Measurements from ENCODE around the gene STRN4. TPM values are rescaled to one million over a fixed set of nuclear protein-coding genes. Genes with fewer than 3 reads are reported as not detected.
A peak's percentile ranks its signal among the peaks of the same experiment; 100 is the strongest.

The STRN4 gene
- total RNA-seq, 2 donors from 2014 or later, result 142 to 155 TPM

- no peaks in the 10 kb centered on the region for H3K9me3 Mint-ChIP-seq
- no peak overlapping the region for H3K27ac ChIP-seq (ENCODE audit: low read depth, low read length)
- no peak overlapping the region for H3K4me3 ChIP-seq (ENCODE audit: low read length)
- H3K27ac Mint-ChIP-seq, result no peak overlapping the region
- no peaks in the 10 kb centered on the region for H3K27me3 Mint-ChIP-seq (ENCODE audit: insufficient read depth)
- TF ChIP-seq CTCF (conservative IDR thresholded peaks at IDR 0.05), result no peak
- H3K4me1 Mint-ChIP-seq, result no peaks in the 10 kb centered on the region
- no peaks in the 10 kb centered on the region for H3K4me1 ChIP-seq (ENCODE audit: control insufficient read depth, insufficient read depth, low read length)
- WGBS, 2 experiments (ENCODE audit: insufficient coverage in 1 of 2, insufficient read length in 1 of 2), result 95 to 97% methylated on average over 4 to 9 of the region's 9 CpGs
- no peaks in the 10 kb centered on the region for H3K9me3 ChIP-seq (ENCODE audit: control insufficient read depth, low read length)
- peaks cover 73% of the 10 kb centered on the region for H3K36me3 ChIP-seq (ENCODE audit: control insufficient read depth, insufficient read depth, low read length)
- H3K27me3 ChIP-seq (ENCODE audit: control insufficient read depth, insufficient read depth, low read length, poor library complexity, severe bottlenecking), result no peaks in the 10 kb centered on the region
- H3K36me3 Mint-ChIP-seq (ENCODE audit: low read depth), result peaks cover 71% of the 10 kb centered on the region
- DNase-seq, result no peak
- no peak overlapping the region for H3K4me3 Mint-ChIP-seq
- H3K9ac ChIP-seq (ENCODE audit: extremely low read depth, low read length, poor library complexity, severe bottlenecking), result no peak overlapping the region
These were observed 16.1 kb downstream of the STRN4 start for GRCh38 chr19:46730187-46730586.

- no peak overlapping the region for H3K4me3 ChIP-seq (ENCODE audit: low read length)
- no peaks in the 10 kb centered on the region for H3K9me3 Mint-ChIP-seq
- H3K27me3 Mint-ChIP-seq (ENCODE audit: insufficient read depth), result no peaks in the 10 kb centered on the region
These were observed 16.6 kb downstream of the STRN4 start for GRCh38 chr19:46729696-46730095.

GRCh38 chr19:46728693-46729339 lies 17.4 kb downstream of the STRN4 start:
- Histone ChIP-seq H3K4me1 (ENCODE audit: control insufficient read depth, insufficient read depth, low read length) (no peaks in the 10 kb centered on the region), H3K9me3 (ENCODE audit: control insufficient read depth, low read length) (no peaks in the 10 kb centered on the region), H3K27ac (ENCODE audit: low read depth, low read length) (no peak overlapping the region), H3K9ac (ENCODE audit: extremely low read depth, low read length, poor library complexity, severe bottlenecking) (no peak overlapping the region), H3K36me3 (ENCODE audit: control insufficient read depth, insufficient read depth, low read length) (peaks cover 76% of the 10 kb centered on the region), H3K27me3 (ENCODE audit: control insufficient read depth, insufficient read depth, low read length, poor library complexity, severe bottlenecking) (no peaks in the 10 kb centered on the region), H3K4me3 (ENCODE audit: low read length) (no peak overlapping the region)
- peak; percentile 93 for DNase-seq
- 59 to 71% methylated on average over 10 to 20 of the region's 20 CpGs for WGBS, 2 experiments (ENCODE audit: insufficient coverage in 1 of 2, insufficient read length in 1 of 2)
- no peaks in the 10 kb centered on the region for H3K9me3 Mint-ChIP-seq
- no peaks in the 10 kb centered on the region for H3K27me3 Mint-ChIP-seq (ENCODE audit: insufficient read depth)
- no peak overlapping the region for H3K4me3 Mint-ChIP-seq
- peak overlapping the region; percentile 57 for H3K27ac Mint-ChIP-seq
- H3K36me3 Mint-ChIP-seq (ENCODE audit: low read depth), result peaks cover 72% of the 10 kb centered on the region
- peak; percentile 96 for TF ChIP-seq CTCF (conservative IDR thresholded peaks at IDR 0.05)
- no peaks in the 10 kb centered on the region for H3K4me1 Mint-ChIP-seq

More at GRCh38 chr19:46729696-46730095, 16.6 kb downstream of the STRN4 start:
- H3K4me1 ChIP-seq (ENCODE audit: control insufficient read depth, insufficient read depth, low read length), result no peaks in the 10 kb centered on the region
- Mint-ChIP-seq H3K4me3 (no peak overlapping the region), H3K36me3 (ENCODE audit: low read depth) (peaks cover 72% of the 10 kb centered on the region), H3K4me1 (no peaks in the 10 kb centered on the region), H3K27ac (no peak overlapping the region)
- 97 to 100% methylated on average over 2 to 7 of the region's 7 CpGs for WGBS, 2 experiments (ENCODE audit: insufficient coverage in 1 of 2, insufficient read length in 1 of 2)
- H3K9me3 ChIP-seq (ENCODE audit: control insufficient read depth, low read length), result no peaks in the 10 kb centered on the region
- H3K9ac ChIP-seq (ENCODE audit: extremely low read depth, low read length, poor library complexity, severe bottlenecking), result no peak overlapping the region
- H3K27me3 ChIP-seq (ENCODE audit: control insufficient read depth, insufficient read depth, low read length, poor library complexity, severe bottlenecking), result no peaks in the 10 kb centered on the region
- H3K27ac ChIP-seq (ENCODE audit: low read depth, low read length), result no peak overlapping the region
- peaks cover 78% of the 10 kb centered on the region for H3K36me3 ChIP-seq (ENCODE audit: control insufficient read depth, insufficient read depth, low read length)
- DNase-seq, result no peak
- TF ChIP-seq CTCF (conservative IDR thresholded peaks at IDR 0.05), result no peak

All from endodermal cell (in vitro differentiated cells).